GM19324 (cell line): ENCODE data around the gene ATP8B3.
"Not testable (repeated sequence)": the region's sequence is repeated elsewhere in the genome, so short reads cannot be mapped to it uniquely, and the experiment has no call there.

Source experiments
- ATAC-seq: cut with Tn5 transposase; IDR thresholded peaks from one replicate; pipeline ENCODE4 v1.9.1; 2021; ENCODE audit warnings: mild to moderate bottlenecking, moderate library complexity; ENCODE audit not compliant: unreplicated experiment, low FRiP score

The ATP8B3 gene

GRCh38 chr19:1804858-1805257 lies 7.2 kb downstream of the ATP8B3 start:
- ATAC-seq, result no peak

DNA sequence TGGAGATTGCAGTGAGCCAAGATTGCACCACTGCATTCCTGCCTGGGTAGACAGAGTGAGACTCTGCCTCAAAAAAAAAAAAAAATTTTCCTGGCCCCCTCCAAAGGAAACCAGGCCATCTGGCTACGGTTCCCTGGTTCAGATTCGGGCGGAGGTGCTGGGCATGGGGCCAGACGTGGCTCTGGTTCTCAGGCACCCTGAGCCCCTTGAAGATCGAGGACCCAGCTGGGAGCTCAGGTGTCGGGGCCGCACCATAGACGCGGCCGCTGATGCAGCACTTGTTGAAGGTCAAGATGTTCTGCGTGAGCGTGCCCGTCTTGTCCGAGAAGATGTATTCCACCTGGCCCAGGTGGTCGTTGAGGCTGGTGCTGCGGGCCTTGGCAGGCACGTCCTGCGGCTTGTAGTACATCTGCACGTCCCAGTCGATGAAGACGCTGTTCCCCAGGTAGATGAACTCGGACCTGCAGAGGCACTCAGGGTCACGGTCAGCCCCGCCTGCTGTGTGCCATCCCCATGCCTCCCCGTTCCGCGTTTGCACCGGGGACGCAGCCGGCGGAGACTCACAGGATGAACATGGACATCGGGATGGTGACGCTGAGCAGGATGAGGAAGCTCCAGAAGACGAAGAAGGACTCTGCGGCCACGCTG lies 12.3 kb downstream of the ATP8B3 start:
- no peak for ATAC-seq

GRCh38 chr19:1797313-1797712 lies 14.8 kb downstream of the ATP8B3 start:
- not testable (repeated sequence) for ATAC-seq

DNA sequence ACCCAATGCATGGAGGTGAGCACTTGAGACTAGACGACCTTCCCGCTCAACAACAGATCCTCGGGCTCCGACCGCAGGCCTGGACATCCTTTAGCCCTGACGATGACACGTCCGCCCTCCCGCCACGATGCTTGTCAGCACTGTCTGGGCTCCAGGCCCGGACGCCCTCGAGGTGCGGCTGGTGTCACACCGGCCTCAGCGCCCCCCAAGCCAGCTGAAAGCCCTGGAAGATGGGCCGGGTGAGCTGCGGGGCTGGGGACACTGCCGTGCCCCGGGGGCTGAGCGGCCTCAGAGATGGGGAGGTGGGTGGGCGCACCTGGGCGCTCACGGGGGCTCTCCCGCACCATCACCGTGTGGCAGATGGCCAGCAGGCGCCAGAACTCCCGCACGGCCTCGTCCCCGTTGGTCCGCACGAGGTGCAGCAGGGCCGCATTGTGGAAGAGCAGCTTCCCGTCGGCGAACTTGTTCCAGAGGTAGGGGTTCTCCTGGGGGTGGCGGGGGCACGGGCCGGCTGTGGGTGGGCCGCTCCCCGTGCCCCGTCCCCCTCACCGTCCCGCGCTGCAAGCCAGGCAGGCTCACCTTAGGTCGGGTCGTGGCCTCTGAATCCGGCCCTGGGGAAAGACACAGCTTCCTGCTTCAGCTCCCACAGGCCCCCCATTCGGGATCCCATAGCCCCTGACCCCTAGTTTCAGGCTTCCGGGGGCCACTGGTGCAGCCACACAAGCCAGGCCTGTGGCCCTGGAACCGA lies 15.5 kb downstream of the ATP8B3 start:
- no peak for ATAC-seq

- no peak for ATAC-seq
Measured at GRCh38 chr19:1794424-1795172, 17.5 kb downstream of the ATP8B3 start.

DNA sequence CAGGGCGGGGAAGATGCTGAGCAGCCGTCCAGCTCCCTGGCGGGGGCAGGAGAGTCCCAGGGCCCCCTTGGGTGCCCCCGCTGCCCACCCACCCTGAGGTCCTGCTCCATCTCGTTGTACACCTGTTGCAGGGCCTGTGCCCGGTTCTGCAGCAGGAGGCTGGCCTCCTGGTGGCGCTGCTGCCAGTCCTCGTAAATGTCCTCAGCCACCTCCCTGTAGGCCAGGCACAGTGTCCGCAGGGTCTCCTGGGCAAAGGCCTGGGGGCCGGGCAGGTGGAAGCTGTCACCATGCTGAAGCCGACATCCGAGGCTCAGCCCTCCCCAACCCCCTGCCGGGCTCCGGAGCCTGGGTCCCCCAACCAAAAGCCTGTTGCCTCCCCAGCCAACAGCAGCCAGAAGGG lies 20.2 kb downstream of the ATP8B3 start:
- ATAC-seq, result no peak

GRCh38 chr19:1790054-1790792 lies 21.9 kb downstream of the ATP8B3 start:
- ATAC-seq, result no peak

- ATAC-seq, result no peak
Measured at GRCh38 chr19:1789261-1790041, 22.6 kb downstream of the ATP8B3 start.

DNA sequence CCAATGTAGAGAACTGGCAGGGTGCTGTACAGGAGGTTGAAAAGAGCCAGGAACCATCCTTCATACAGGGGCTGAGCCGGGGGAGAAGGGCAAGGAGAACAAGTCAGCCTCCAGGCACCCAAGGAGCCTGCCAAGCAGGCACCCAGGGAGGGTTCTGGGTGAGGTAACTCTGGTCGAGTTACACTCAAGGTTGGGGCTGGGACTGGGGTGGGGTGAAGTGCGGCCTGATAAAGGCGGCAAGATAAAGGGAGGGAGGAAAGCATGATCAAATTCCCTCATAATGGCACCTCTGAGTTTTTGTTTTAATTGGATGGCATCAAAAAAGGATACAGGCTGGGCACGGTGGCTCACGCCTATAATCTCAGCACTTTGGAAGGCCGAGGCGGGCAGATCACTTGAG lies 25.0 kb downstream of the ATP8B3 start:
- no peak for ATAC-seq

GRCh38 chr19:1786668-1787067 lies 25.4 kb downstream of the ATP8B3 start:
- no peak for ATAC-seq

DNA sequence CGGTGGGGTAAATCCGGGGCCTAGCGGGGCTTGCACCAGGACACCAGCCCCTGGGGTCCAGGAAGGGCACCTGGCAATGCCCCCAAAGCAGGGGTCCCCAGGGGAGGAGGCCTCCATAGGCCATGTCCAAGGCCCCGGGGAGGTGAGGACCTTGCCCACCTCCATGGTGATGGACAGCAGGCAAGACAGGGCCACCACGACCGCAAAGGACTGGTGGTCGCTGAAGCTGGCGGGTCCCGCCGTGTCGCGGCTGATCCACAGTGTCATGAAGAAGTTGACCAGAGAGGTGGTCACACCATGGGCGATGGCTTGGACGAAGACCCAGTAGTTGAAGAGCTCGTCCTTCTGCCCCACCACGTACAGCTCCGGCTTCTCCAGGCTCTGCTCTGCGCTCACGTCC lies 26.8 kb downstream of the ATP8B3 start:
- no peak for ATAC-seq

DNA sequence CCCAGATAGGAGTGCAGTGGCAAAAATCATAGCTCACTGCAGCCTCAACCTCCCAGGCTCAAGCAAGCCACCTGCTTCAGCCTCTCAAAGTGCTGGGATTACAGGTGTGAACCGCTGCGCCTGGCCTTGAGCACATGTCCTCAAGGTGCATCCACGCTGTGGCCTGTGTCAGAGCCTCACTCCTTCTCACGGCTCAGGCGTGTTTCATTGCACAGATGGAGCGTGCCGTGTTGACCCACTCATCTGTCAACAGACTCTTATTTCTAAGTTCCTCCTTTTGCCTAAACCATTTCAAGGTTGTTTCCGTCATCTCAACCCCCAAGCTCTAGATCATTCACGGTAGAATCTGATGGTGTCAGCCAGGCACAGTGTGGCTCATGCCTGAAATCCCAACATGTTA lies 28.2 kb downstream of the ATP8B3 start:
- ATAC-seq, result no peak

- ATAC-seq, result no peak
Measured at GRCh38 chr19:1783354-1783753, 28.7 kb downstream of the ATP8B3 start.

GRCh38 chr19:1782521-1782920 lies 29.6 kb downstream of the ATP8B3 start:
- ATAC-seq, result no peak

DNA sequence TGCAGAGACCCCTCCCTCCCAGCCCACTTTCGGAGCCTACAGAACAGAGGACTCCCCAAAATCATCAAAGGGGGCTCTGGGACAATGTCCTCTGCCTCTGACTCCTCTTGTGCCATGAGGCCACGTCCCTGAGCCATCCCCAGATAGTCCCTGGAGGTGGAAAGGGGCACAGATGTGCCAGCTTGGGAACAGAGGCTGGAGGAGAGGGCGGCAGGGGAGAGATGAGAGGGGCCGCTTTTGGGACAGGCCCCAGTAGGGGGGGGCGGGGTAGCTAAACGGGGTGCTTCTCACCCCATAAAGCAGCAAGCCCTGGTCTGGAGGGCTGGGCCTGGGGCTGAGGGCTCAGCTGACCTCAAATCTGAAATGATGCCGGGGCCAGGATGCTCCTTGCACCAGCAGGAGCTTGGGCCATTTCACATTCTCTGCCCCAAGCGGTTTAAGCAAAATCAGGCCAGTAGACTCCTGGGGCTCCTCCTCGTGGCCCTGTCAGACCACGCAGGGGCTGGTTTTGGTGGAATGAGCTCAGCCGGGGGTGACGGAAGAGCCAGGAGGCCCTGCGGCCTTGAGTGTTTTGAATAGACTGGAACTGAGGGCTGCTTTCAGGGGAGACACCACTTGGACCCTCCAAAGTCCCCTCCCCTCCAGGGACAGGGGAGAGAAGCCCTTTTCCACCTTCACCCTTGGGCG lies 31.7 kb downstream of the ATP8B3 start:
- ATAC-seq, result no peak

- no peak for ATAC-seq
Measured at GRCh38 chr19:1779574-1779973, 32.5 kb downstream of the ATP8B3 start.

DNA sequence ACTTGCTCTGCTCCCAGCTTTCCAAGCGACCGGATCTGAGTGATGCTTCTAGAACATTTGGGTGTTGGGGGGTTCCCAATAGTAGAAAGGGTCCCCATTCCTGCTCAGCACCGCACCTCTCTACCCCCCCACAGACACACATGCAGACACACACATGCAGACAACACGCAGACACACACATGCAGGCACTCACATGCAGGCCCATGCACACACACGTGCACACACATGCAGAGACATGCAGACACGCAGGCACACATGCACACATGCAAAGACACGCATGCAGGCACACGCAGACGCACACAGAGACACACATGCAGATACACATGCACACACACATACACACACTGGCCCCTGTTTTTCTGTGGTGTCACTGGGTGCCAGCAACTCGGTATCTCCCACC lies 34.9 kb downstream of the ATP8B3 start:
- no peak for ATAC-seq

DNA sequence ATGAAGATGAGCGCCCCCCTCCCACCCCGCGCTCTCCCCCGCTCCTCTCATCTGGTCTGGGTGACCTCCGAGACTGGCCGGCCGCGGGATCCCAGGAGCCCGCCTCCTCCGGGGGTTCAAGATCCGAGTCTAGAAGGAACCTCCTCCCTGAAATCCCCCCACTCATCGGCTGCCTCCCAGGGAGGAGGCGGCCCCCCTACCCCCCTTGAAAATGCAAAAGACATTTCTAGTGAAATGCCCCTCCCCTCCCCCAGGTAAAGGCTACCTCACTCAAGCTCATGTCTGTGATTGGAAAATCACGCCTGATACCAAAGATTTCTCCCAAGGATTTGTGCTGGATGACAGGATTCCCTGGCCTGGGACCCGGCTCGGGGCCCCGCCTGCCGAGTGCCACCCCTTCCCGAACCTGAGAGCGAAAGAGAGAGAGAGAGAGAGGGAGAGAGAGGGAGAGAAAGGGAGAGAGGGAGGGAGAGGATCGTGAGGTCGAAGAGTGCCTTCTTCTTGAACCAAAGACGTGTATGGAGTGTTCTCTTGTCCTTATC lies 35.4 kb downstream of the ATP8B3 start:
- ATAC-seq, result no peak

GRCh38 chr19:1775951-1776605 lies 36.0 kb downstream of the ATP8B3 start:
- no peak for ATAC-seq
